ENCODE data around the gene IGFBP2. TPM values are rescaled to one million over a fixed set of nuclear protein-coding genes. Genes with fewer than 3 reads are reported as not detected.

Gene IGFBP2
- total and polyA plus RNA-seq, 9 of the 15 experiments (the other 6 are each of a cell fraction or from before 2014, with no cell fraction given), result 0.93 TPM; not detected in 8

- no peaks in the 10 kb centered on the region for H3K79me2 ChIP-seq (ENCODE audit: control insufficient read depth, insufficient read depth, low read length)
- no TSS peak for BruUV-seq (replicated peaks)
- intact Hi-C loops (cut with micrococcal nuclease) (no loop called here), in situ Hi-C loops (cut with MboI) (loop anchor here (25.0 kb wide), 1 partner anchor 440 kb away; no protein-coding TSS in a partner anchor)
- 0% methylated on average over 4 of the region's 4 CpGs for WGBS (ENCODE audit: insufficient coverage, low coverage, missing lambda C conversion rate)
- no peak overlapping the region for H3K27ac ChIP-seq (ENCODE audit: extremely low read depth, low read depth, low read length)
- no peaks in the 10 kb centered on the region; a peak in 1 of 5 replicates for H3K4me1 ChIP-seq (replicated peaks in 1 of 2; ENCODE audit: control insufficient read depth in 2 of 2, insufficient read depth in 2 of 2, low read length in 2 of 2)
- H3K27me3 ChIP-seq (ENCODE audit: control insufficient read depth in 2 of 2, insufficient read depth in 2 of 2, low read length in 2 of 2), result peaks cover 2 to 41% of the 10 kb centered on the region in 2 experiments; a peak in 4 of 5 replicates
- no peaks in the 10 kb centered on the region for H3K9me1 ChIP-seq (ENCODE audit: control insufficient read depth, insufficient read depth, low read length)
- no peak overlapping the region for H2AFZ ChIP-seq (ENCODE audit: low read depth, low read length)
- no peak overlapping the region for H3K9ac ChIP-seq (ENCODE audit: insufficient read depth in 1 of 2, low read depth in 2 of 2, low read length in 2 of 2)
- no peak for ATAC-seq
- H3K9me3 ChIP-seq (replicated peaks; ENCODE audit: control insufficient read depth, insufficient read depth, low read depth, low read length), result no peaks in the 10 kb centered on the region
- no peak for DNase-seq (ENCODE audit: extremely low read depth in 1 of 4, low spot score in 3 of 4)
- ChIA-PET CTCF (ENCODE audit: low intra/inter-chr PET ratio) (no interaction called here), POLR2A (no interaction called here)
- H4K20me1 ChIP-seq (replicated peaks; ENCODE audit: control insufficient read depth, insufficient read depth, low read length), result no peaks in the 10 kb centered on the region
- H3K36me3 ChIP-seq (ENCODE audit: control insufficient read depth, insufficient read depth, low read length), result no peaks in the 10 kb centered on the region
- no peak for TF ChIP-seq PREB (CRISPR knock-in tag; IDR thresholded peaks at IDR 0.05)
- TF ChIP-seq, protein P1, sequence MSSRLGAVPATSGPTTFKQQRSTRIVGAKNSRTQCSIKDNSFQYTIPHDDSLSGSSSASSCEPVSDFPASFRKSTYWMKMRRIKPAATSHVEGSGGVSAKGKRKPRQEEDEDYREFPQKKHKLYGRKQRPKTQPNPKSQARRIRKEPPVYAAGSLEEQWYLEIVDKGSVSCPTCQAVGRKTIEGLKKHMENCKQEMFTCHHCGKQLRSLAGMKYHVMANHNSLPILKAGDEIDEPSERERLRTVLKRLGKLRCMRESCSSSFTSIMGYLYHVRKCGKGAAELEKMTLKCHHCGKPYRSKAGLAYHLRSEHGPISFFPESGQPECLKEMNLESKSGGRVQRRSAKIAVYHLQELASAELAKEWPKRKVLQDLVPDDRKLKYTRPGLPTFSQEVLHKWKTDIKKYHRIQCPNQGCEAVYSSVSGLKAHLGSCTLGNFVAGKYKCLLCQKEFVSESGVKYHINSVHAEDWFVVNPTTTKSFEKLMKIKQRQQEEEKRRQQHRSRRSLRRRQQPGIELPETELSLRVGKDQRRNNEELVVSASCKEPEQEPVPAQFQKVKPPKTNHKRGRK (tag; IDR thresholded peaks at IDR 0.05), result no peak
- TF ChIP-seq SREBF1 (IDR thresholded peaks at IDR 0.05; ENCODE audit: borderline replicate concordance, low read depth, low read length), result no peak
- TF ChIP-seq, protein P2, sequence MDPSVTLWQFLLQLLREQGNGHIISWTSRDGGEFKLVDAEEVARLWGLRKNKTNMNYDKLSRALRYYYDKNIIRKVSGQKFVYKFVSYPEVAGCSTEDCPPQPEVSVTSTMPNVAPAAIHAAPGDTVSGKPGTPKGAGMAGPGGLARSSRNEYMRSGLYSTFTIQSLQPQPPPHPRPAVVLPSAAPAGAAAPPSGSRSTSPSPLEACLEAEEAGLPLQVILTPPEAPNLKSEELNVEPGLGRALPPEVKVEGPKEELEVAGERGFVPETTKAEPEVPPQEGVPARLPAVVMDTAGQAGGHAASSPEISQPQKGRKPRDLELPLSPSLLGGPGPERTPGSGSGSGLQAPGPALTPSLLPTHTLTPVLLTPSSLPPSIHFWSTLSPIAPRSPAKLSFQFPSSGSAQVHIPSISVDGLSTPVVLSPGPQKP (CRISPR knock-in tag; IDR thresholded peaks at IDR 0.05), result no peak
- TF ChIP-seq RBM25 (IDR thresholded peaks at IDR 0.05; ENCODE audit: low read depth, low read length, severe bottlenecking), result no peak
- TF ChIP-seq KAT2B (IDR thresholded peaks at IDR 0.05; ENCODE audit: low read depth, low read length), result no peak
- TF ChIP-seq, protein P3, sequence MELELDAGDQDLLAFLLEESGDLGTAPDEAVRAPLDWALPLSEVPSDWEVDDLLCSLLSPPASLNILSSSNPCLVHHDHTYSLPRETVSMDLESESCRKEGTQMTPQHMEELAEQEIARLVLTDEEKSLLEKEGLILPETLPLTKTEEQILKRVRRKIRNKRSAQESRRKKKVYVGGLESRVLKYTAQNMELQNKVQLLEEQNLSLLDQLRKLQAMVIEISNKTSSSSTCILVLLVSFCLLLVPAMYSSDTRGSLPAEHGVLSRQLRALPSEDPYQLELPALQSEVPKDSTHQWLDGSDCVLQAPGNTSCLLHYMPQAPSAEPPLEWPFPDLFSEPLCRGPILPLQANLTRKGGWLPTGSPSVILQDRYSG (tag; conservative IDR thresholded peaks at IDR 0.05; ENCODE audit: low read depth), result no peak
- no peak for TF ChIP-seq PML (IDR thresholded peaks at IDR 0.05; ENCODE audit: low read length)
- no peak for TF ChIP-seq NCOA4 (IDR thresholded peaks at IDR 0.05; ENCODE audit: partially characterized antibody)
- no peak for TF ChIP-seq HIVEP1 (CRISPR knock-in tag; IDR thresholded peaks at IDR 0.05)
- TF ChIP-seq PTRF (tag; IDR thresholded peaks at IDR 0.05), result no peak
- TF ChIP-seq ZBTB8A (IDR thresholded peaks at IDR 0.05; ENCODE audit: partially characterized antibody), result no peak
- no peak overlapping the region for H3K4me2 ChIP-seq (ENCODE audit: insufficient read depth, low read length)
- H3K4me3 ChIP-seq, result no peak overlapping the region
- FAIRE-seq, result no peak
Measured at GRCh38 chr2:216652566-216652965, 19.3 kb downstream of the IGFBP2 start.
